Natural killer cell (primary cell): Measurements from ENCODE around the gene GFOD1. TPM values are rescaled to one million over a fixed set of nuclear protein-coding genes. Genes with fewer than 3 reads are reported as not detected.
A peak's percentile ranks its signal among the peaks of the same experiment; 100 is the strongest.
"Not testable (repeated sequence)": the region's sequence is repeated elsewhere in the genome, so short reads cannot be mapped to it uniquely, and the experiment has no call there.

Experiments used
- ATAC-seq, 3 donors: fragments of 150-1000 bp in 2 of 3; fragments of 200-7000 bp in 1 of 3; cut with Tn5 transposase; 1 replicate in 1 of 3; 2 replicates in 2 of 3; pipeline ENCODE4 v1.10.0; 2021; ENCODE audit warnings: mild to moderate bottlenecking in 2 of 3, moderate library complexity in 2 of 3
- DNase-seq, 2 donors: peaks; one replicate each; pipeline versions ENCODE4 v3.0.0 to v3.0.0-alpha.2; 2013 to 2021; ENCODE audit warnings: mixed read lengths in 1 of 2
- H3K27ac ChIP-seq: one replicate; pipeline ENCODE4 v1.5.1; 2013; ENCODE audit warnings: mild to moderate bottlenecking, low read length
- H3K27me3 ChIP-seq: one replicate; pipeline ENCODE4 v1.6.1; 2013; ENCODE audit warnings: low read length; ENCODE audit not compliant: control insufficient read depth, insufficient read depth
- H3K36me3 ChIP-seq: one replicate; pipeline ENCODE4 v1.6.1; 2013; ENCODE audit warnings: low read length; ENCODE audit not compliant: control insufficient read depth, insufficient read depth
- H3K4me1 ChIP-seq: one replicate; pipeline ENCODE4 v1.6.1; 2013; ENCODE audit warnings: low read length; ENCODE audit not compliant: control insufficient read depth, insufficient read depth
- H3K4me3 ChIP-seq: one replicate; pipeline ENCODE4 v1.5.1; 2013; ENCODE audit warnings: low read length
- H3K9me3 ChIP-seq: one replicate; pipeline ENCODE4 v1.6.1; 2013; ENCODE audit warnings: low read length; ENCODE audit not compliant: control insufficient read depth, insufficient read depth
- H3K27ac Mint-ChIP-seq, 2 donors: one replicate each; pipeline ENCODE4 v1.8.0; 2022; ENCODE audit warnings: mild to moderate bottlenecking in 2 of 2, mixed read lengths in 2 of 2, moderate library complexity in 1 of 2
- H3K27me3 Mint-ChIP-seq, 2 donors: one replicate each; pipeline ENCODE4 v1.8.0; 2022; ENCODE audit warnings: low read depth in 2 of 2, mixed read lengths in 2 of 2
- H3K36me3 Mint-ChIP-seq: one replicate; pipeline ENCODE4 v1.8.0; 2022; ENCODE audit warnings: mixed read lengths
- H3K4me1 Mint-ChIP-seq, 2 donors: one replicate each; pipeline ENCODE4 v1.8.0; 2022; ENCODE audit warnings: mixed read lengths in 2 of 2
- H3K4me3 Mint-ChIP-seq: one replicate; pipeline ENCODE4 v1.8.0; 2022; ENCODE audit warnings: mild to moderate bottlenecking, moderate library complexity, mixed read lengths
- H3K9me3 Mint-ChIP-seq, 2 donors: one replicate each; pipeline ENCODE4 v1.8.0; 2022; ENCODE audit warnings: mixed read lengths in 2 of 2
- WGBS: methylation state at CpG from one replicate; pipeline ENCODE4 v1.1.7; 2013; ENCODE audit warnings: missing lambda C conversion rate; ENCODE audit not compliant: insufficient coverage; 5-methylcytosine and 5-hydroxymethylcytosine counted together
- intact Hi-C: fragments of 100-400 bp; cut with micrococcal nuclease; formaldehyde crosslinking; loops from one replicate; pipeline ENCODE4 v1.14.2; 2022
- total RNA-seq, 4 donors: library from RNA; stranded (reverse); fragments of 120-200 nt in 1 of 4; gene quantifications; one replicate each; pipeline versions ENCODE4 v1.2.3 to v1.2.4, GENCODE V29; 2013 to 2022
- TF ChIP-seq, protein P1 (sequence below): fragments of 200-600 bp; IDR thresholded peaks from one replicate; pipeline ENCODE4 v1.8.0; 2022; ENCODE audit warnings: antibody characterized with exemption

The GFOD1 gene
- total RNA-seq, 3 donors from 2014 or later (not counting 1 experiment from before 2014, with no cell fraction given), result 59.7 to 74.5 (median 71.2) TPM

GRCh38 chr6:13462458-13463327, 24.7 kb downstream of the GFOD1 start:
- peak overlapping the region; percentile 88 to 99 for H3K27ac Mint-ChIP-seq
- peaks cover 86% of the 10 kb centered on the region in 2 donors for H3K4me1 Mint-ChIP-seq
- Histone ChIP-seq H3K4me1 (peaks cover 69% of the 10 kb centered on the region), H3K4me3 (no peak overlapping the region), H3K27me3 (no peaks in the 10 kb centered on the region), H3K9me3 (no peaks in the 10 kb centered on the region), H3K27ac (peak overlapping the region; percentile 2), H3K36me3 (no peaks in the 10 kb centered on the region)
- H3K4me3 Mint-ChIP-seq, result peak overlapping the region; percentile 67
- WGBS, result 78% methylated on average over 12 of the region's 12 CpGs
- DNase-seq (peak in 1 of 2 donors; percentile 35), ATAC-seq (no peak)
- H3K9me3 Mint-ChIP-seq, result no peaks in the 10 kb centered on the region
- intact Hi-C loops, result no loop called here
- H3K27me3 Mint-ChIP-seq, result no peaks in the 10 kb centered on the region
- no peaks in the 10 kb centered on the region for H3K36me3 Mint-ChIP-seq
- TF ChIP-seq, protein P1, sequence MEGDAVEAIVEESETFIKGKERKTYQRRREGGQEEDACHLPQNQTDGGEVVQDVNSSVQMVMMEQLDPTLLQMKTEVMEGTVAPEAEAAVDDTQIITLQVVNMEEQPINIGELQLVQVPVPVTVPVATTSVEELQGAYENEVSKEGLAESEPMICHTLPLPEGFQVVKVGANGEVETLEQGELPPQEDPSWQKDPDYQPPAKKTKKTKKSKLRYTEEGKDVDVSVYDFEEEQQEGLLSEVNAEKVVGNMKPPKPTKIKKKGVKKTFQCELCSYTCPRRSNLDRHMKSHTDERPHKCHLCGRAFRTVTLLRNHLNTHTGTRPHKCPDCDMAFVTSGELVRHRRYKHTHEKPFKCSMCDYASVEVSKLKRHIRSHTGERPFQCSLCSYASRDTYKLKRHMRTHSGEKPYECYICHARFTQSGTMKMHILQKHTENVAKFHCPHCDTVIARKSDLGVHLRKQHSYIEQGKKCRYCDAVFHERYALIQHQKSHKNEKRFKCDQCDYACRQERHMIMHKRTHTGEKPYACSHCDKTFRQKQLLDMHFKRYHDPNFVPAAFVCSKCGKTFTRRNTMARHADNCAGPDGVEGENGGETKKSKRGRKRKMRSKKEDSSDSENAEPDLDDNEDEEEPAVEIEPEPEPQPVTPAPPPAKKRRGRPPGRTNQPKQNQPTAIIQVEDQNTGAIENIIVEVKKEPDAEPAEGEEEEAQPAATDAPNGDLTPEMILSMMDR, result no peak

DNA sequence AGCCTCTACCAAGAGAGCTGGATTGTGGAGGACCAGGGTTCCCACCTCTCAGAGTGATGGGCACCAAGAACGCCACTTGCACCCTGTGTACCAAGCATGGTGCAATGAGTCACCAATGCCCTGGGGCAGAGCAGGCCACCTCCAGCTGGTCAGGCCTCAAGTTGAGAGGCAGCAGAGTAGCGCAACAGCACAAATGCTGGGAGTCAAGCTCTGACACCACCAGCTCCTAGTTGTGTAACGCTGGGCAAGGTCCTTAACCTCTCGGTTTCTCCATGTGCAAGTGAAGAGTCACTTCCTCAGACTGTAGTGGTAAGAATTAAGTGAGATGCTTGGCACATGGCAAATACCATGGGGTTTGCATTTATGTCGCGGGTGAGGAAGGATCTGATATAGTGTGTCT, 25.6 kb downstream of the GFOD1 start:
- peak; percentile 8 to 41 (median 39) for ATAC-seq
- peaks cover 85 to 86% of the 10 kb centered on the region in 2 donors for H3K4me1 Mint-ChIP-seq
- peak overlapping the region; percentile 88 to 99 for H3K27ac Mint-ChIP-seq
- no peaks in the 10 kb centered on the region for H3K27me3 Mint-ChIP-seq
- peak overlapping the region; percentile 29 for H3K27ac ChIP-seq
- 75% methylated on average over 4 of the region's 6 CpGs for WGBS
- H3K4me1 ChIP-seq, result peaks cover 71% of the 10 kb centered on the region
- H3K9me3 Mint-ChIP-seq, result no peaks in the 10 kb centered on the region
- DNase-seq, result no peak
- H3K9me3 ChIP-seq, result no peaks in the 10 kb centered on the region
- no peaks in the 10 kb centered on the region for H3K36me3 ChIP-seq
- H3K36me3 Mint-ChIP-seq, result no peaks in the 10 kb centered on the region
- no peaks in the 10 kb centered on the region for H3K27me3 ChIP-seq
- H3K4me3 Mint-ChIP-seq, result peak overlapping the region; percentile 31
- H3K4me3 ChIP-seq, result no peak overlapping the region
- TF ChIP-seq, protein P1, result no peak
- intact Hi-C loops, result no loop called here

DNA sequence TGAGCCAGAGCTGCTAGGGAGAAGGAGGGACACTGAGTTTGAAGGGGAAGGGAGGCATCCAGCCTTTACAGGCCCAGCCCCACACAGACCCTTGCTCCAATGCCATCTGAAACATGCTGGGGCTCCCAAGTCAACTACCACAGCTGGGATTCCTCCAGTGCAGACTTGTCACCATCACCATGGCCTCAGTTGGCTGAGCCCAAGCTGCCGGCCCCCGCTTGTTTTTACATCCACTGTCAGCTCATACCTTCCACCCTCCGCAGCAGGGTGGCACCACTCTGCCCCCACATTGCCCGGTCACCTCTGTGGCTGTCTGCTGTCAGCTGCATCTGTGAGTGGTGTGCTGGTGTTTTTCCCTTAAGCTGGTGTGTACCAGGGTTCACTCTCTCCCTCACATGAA, 26.1 kb downstream of the GFOD1 start:
- 71% methylated on average over 2 of the region's 4 CpGs for WGBS
- H3K4me3 Mint-ChIP-seq, result peak overlapping the region; percentile 31
- peak in 1 of 3 donors; percentile 67 for ATAC-seq
- TF ChIP-seq, protein P1, result no peak
- Histone ChIP-seq H3K27ac (peak overlapping the region; percentile 29), H3K4me1 (peaks cover 71% of the 10 kb centered on the region), H3K36me3 (no peaks in the 10 kb centered on the region), H3K9me3 (no peaks in the 10 kb centered on the region), H3K27me3 (no peaks in the 10 kb centered on the region), H3K4me3 (no peak overlapping the region)
- no peak for DNase-seq
- intact Hi-C loops, result no loop called here
- peak overlapping the region; percentile 88 to 99 for H3K27ac Mint-ChIP-seq
- H3K9me3 Mint-ChIP-seq, result no peaks in the 10 kb centered on the region
- H3K27me3 Mint-ChIP-seq, result no peaks in the 10 kb centered on the region
- H3K36me3 Mint-ChIP-seq, result no peaks in the 10 kb centered on the region
- H3K4me1 Mint-ChIP-seq, result peaks cover 85 to 86% of the 10 kb centered on the region in 2 donors

GRCh38 chr6:13460289-13460688, 27.1 kb downstream of the GFOD1 start:
- intact Hi-C loops, H3K9me3 Mint-ChIP-seq, H3K36me3 Mint-ChIP-seq, H3K27me3 ChIP-seq, H3K27me3 Mint-ChIP-seq, H3K4me3 ChIP-seq, H3K36me3 ChIP-seq, H3K27ac ChIP-seq, H3K9me3 ChIP-seq, H3K4me3 Mint-ChIP-seq, DNase-seq, ATAC-seq: not testable (repeated sequence)
- H3K4me1 ChIP-seq, result peaks cover 71% of the 10 kb centered on the region
- 83% methylated on average over 1 of the region's 2 CpGs for WGBS
- Mint-ChIP-seq H3K27ac (peak overlapping the region; percentile 95 to 99), H3K4me1 (peaks cover 83 to 85% of the 10 kb centered on the region in 2 donors)
